Hypothalamus (tissue), 51 donors: Measurements from ENCODE around the gene FAM120C.

Source experiments
- DNase-seq, 51 donors: peaks; one replicate each; lab custom pipeline; 2025; lab: John Stamatoyannopoulos, UW

Gene FAM120C

GRCh38 chrX:54171527-54172250 is 11.4 kb downstream of the FAM120C start:
- no peak for DNase-seq

- no peak for DNase-seq
Observed at GRCh38 chrX:54171091-54171490, 12.0 kb downstream of the FAM120C start.

GRCh38 chrX:54166915-54167314 is 16.1 kb downstream of the FAM120C start:
- no peak for DNase-seq

- no peak for DNase-seq
Observed at GRCh38 chrX:54157561-54157960, 25.5 kb downstream of the FAM120C start.

- DNase-seq = no peak
Observed at GRCh38 chrX:54134269-54134668, 48.8 kb downstream of the FAM120C start.

- no peak for DNase-seq
Observed at GRCh38 chrX:54116391-54116790, 66.7 kb downstream of the FAM120C start.

GRCh38 chrX:54093571-54093970 is 89.5 kb downstream of the FAM120C start:
- no peak for DNase-seq

GRCh38 chrX:54093159-54093558 is 89.9 kb downstream of the FAM120C start:
- DNase-seq = peak in 1 of 51 donors; percentile 4

- DNase-seq = no peak
Observed at GRCh38 chrX:54090880-54091279, 92.2 kb downstream of the FAM120C start.

GRCh38 chrX:54089191-54089590 is 93.9 kb downstream of the FAM120C start:
- DNase-seq = no peak

- no peak for DNase-seq
Observed at GRCh38 chrX:54087661-54088060, 95.4 kb downstream of the FAM120C start.

GRCh38 chrX:54085666-54086065 is 97.4 kb downstream of the FAM120C start:
- no peak for DNase-seq

GRCh38 chrX:54076903-54077302 is 106.2 kb downstream of the FAM120C start:
- no peak for DNase-seq

GRCh38 chrX:54074826-54075225 is 108.2 kb downstream of the FAM120C start:
- DNase-seq = no peak

GRCh38 chrX:54067766-54068165 is 115.3 kb downstream of the FAM120C start:
- no peak for DNase-seq

- no peak for DNase-seq
Observed at GRCh38 chrX:54066841-54067240, 116.2 kb downstream of the FAM120C start.

GRCh38 chrX:54064564-54064963 is 118.5 kb downstream of the FAM120C start:
- no peak for DNase-seq

GRCh38 chrX:54063361-54063760 is 119.7 kb downstream of the FAM120C start:
- no peak for DNase-seq

- DNase-seq = no peak
Observed at GRCh38 chrX:54049801-54050200, 133.3 kb downstream of the FAM120C start.

GRCh38 chrX:54048412-54048811 is 134.6 kb downstream of the FAM120C start:
- no peak for DNase-seq

- DNase-seq = no peak
Observed at GRCh38 chrX:54045563-54046228, 137.4 kb downstream of the FAM120C start.

- peak in 4 of 51 donors; percentile 8 to 47 (median 42) for DNase-seq
Observed at GRCh38 chrX:54044877-54045338, 138.1 kb downstream of the FAM120C start.
